GM12878 (cell line): Measurements from ENCODE around the gene ZNF880. TPM values are rescaled to one million over a fixed set of nuclear protein-coding genes. Genes with fewer than 3 reads are reported as not detected.

Experiments
- ATAC-seq: fragments of 200-7000 bp; cut with Tn5 transposase; 3 replicates; pipeline ENCODE4 v1.9.1; 2020; ENCODE audit warnings: mild to moderate bottlenecking, moderate library complexity
- BruUV-seq: library from RNA; stranded (reverse); fragments of 400-500 nt; replicated peaks from 2 replicates; lab custom pipeline; 2021; lab: Mats Ljungman, UMichigan
- CTCF ChIA-PET: fragments of 300-600 bp; sonication (Branson Sonifier 250); formaldehyde crosslinking; extraction: SDS; loops from one replicate; lab custom pipeline; 2021; ENCODE audit warnings: inconsistent platforms; lab: Yijun Ruan, JAX
- POLR2A ChIA-PET: fragments of 350-600 bp; formaldehyde crosslinking; extraction: SDS; loops from one replicate; lab custom pipeline; 2021; ENCODE audit warnings: inconsistent platforms; lab: Charles Lee
- RAD21 ChIA-PET: fragments of 300-600 bp; sonication (Branson Sonifier 250); formaldehyde crosslinking; loops from one replicate; lab custom pipeline; 2023; ENCODE audit warnings: antibody characterized with exemption; ENCODE audit not compliant: unreplicated experiment; lab: Charles Lee
- SMC1A ChIA-PET: fragments of 300-600 bp; sonication (Branson Sonifier 250); formaldehyde crosslinking; loops from one replicate; lab custom pipeline; 2023; ENCODE audit not compliant: unreplicated experiment, uncharacterized antibody; lab: Charles Lee
- DNase-seq: peaks from one replicate; pipeline ENCODE4 v3.0.0-alpha.2; 2011; ENCODE audit warnings: low read depth, low spot score
- FAIRE-seq: peaks from 3 replicates; lab custom pipeline; 2011; peaks lifted over from hg19 to GRCh38; lab: Jason Lieb, UNC
- H2AFZ ChIP-seq: 2 replicates; pipeline ENCODE4 v1.6.0; 2011; ENCODE audit warnings: low read depth, low read length, control low read depth; ENCODE audit not compliant: control insufficient read depth
- H3K27ac ChIP-seq: 2 replicates; pipeline ENCODE4 v1.5.1; 2011; ENCODE audit warnings: control low read depth; ENCODE audit not compliant: control insufficient read depth, insufficient read depth
- H3K27me3 ChIP-seq, 2 experiments: replicated peaks in 1 of 2; 2 replicates each; pipeline versions ENCODE4 v1.6.0 to v1.6.1; 2011; ENCODE audit warnings: low read length in 1 of 2; ENCODE audit not compliant: control insufficient read depth in 2 of 2, insufficient read depth in 2 of 2
- H3K36me3 ChIP-seq, 2 experiments: 2 replicates each; pipeline ENCODE4 v1.5.1; 2011; ENCODE audit warnings: low read length in 1 of 2; ENCODE audit not compliant: control insufficient read depth in 2 of 2, insufficient read depth in 2 of 2
- H3K4me1 ChIP-seq: 2 replicates; pipeline ENCODE4 v1.6.1; 2011; ENCODE audit warnings: mild to moderate bottlenecking, low read length, moderate library complexity, mixed read lengths; ENCODE audit not compliant: control insufficient read depth, insufficient read depth
- H3K4me2 ChIP-seq: 2 replicates; pipeline ENCODE4 v1.6.0; 2011; ENCODE audit warnings: control low read depth; ENCODE audit not compliant: control insufficient read depth, insufficient read depth
- H3K4me3 ChIP-seq: fragments of 200-600 bp; sonication (generic); 2 replicates; pipeline ENCODE4 v1.5.1; 2016
- H3K79me2 ChIP-seq: 2 replicates; pipeline ENCODE4 v1.6.0; 2011; ENCODE audit warnings: low read length; ENCODE audit not compliant: control insufficient read depth, insufficient read depth
- H3K9ac ChIP-seq: 2 replicates; pipeline ENCODE4 v1.8.0; 2011; ENCODE audit warnings: low read length, control low read depth, mixed read lengths; ENCODE audit not compliant: control insufficient read depth, insufficient read depth
- H3K9me3 ChIP-seq: replicated peaks from 3 replicates; pipeline ENCODE4 v1.5.1; 2011; ENCODE audit warnings: mild to moderate bottlenecking, low read length; ENCODE audit not compliant: control insufficient read depth, insufficient read depth
- H4K20me1 ChIP-seq: 2 replicates; pipeline ENCODE4 v1.6.0; 2011; ENCODE audit not compliant: control insufficient read depth, insufficient read depth
- BCL11A ChIP-seq: IDR thresholded peaks from 2 replicates; pipeline ENCODE4 v1.6.1; 2011; ENCODE audit warnings: low read depth, low read length
- BCLAF1 ChIP-seq: fragments of 450-650 bp; IDR thresholded peaks from 2 replicates; pipeline ENCODE4 v1.6.1; 2017; ENCODE audit warnings: antibody characterized with exemption, mild to moderate bottlenecking, moderate library complexity
- EGR1 ChIP-seq, 2 experiments: IDR thresholded peaks; 1 replicate in 1 of 2; 2 replicates in 1 of 2; pipeline ENCODE4 v1.6.1; 2011 to 2012; ENCODE audit warnings: low read depth in 2 of 2, low read length in 2 of 2, borderline replicate concordance in 1 of 2, mild to moderate bottlenecking in 1 of 2, moderate library complexity in 1 of 2
- GABPA ChIP-seq: IDR thresholded peaks from 2 replicates; pipeline ENCODE4 v1.6.1; 2014; ENCODE audit warnings: antibody characterized with exemption, low read depth, mild to moderate bottlenecking, inconsistent platforms
- JUND ChIP-seq: IDR thresholded peaks from 2 replicates; pipeline ENCODE4 v1.6.1; 2012; ENCODE audit warnings: low read depth, mild to moderate bottlenecking, low read length, improper control_type of control experiment, moderate library complexity
- MTA3 ChIP-seq: IDR thresholded peaks from 2 replicates; pipeline ENCODE4 v1.6.1; 2012; ENCODE audit warnings: low read length, inconsistent platforms, borderline replicate concordance
- NFXL1 ChIP-seq: fragments of 450-650 bp; IDR thresholded peaks from 2 replicates; pipeline ENCODE4 v1.6.1; 2017; ENCODE audit warnings: antibody characterized with exemption, mild to moderate bottlenecking, borderline replicate concordance
- NFYB ChIP-seq: IDR thresholded peaks from 2 replicates; pipeline ENCODE4 v1.6.1; 2011; ENCODE audit warnings: low read depth, mild to moderate bottlenecking, low read length, improper control_type of control experiment, moderate library complexity; ENCODE audit not compliant: insufficient read depth
- PKNOX1 ChIP-seq: fragments of 450-650 bp; IDR thresholded peaks from 2 replicates; pipeline ENCODE4 v1.6.1; 2016; ENCODE audit warnings: mild to moderate bottlenecking
- RFX5 ChIP-seq: IDR thresholded peaks from 2 replicates; pipeline ENCODE4 v1.6.1; 2011; ENCODE audit warnings: low read depth, low read length, improper control_type of control experiment
- SKIL ChIP-seq: fragments of 450-650 bp; IDR thresholded peaks from 2 replicates; pipeline ENCODE4 v1.6.1; 2017; ENCODE audit warnings: mild to moderate bottlenecking, low read depth, inconsistent platforms; ENCODE audit not compliant: poor library complexity, severe bottlenecking
- SMAD1 ChIP-seq: fragments of 450-650 bp; IDR thresholded peaks from 2 replicates; pipeline ENCODE4 v1.6.1; 2018; ENCODE audit warnings: mild to moderate bottlenecking, low read depth; ENCODE audit not compliant: partially characterized antibody
- SMARCA5 ChIP-seq: fragments of 450-650 bp; IDR thresholded peaks from 2 replicates; pipeline ENCODE4 v1.6.1; 2017; ENCODE audit warnings: mild to moderate bottlenecking
- SPI1 ChIP-seq: IDR thresholded peaks from 2 replicates; pipeline ENCODE4 v1.6.1; 2011; ENCODE audit warnings: low read depth, mild to moderate bottlenecking, low read length, moderate library complexity, borderline replicate concordance; ENCODE audit not compliant: insufficient read depth
- YY1 ChIP-seq: IDR thresholded peaks from 2 replicates; pipeline ENCODE4 v1.6.1; 2011; ENCODE audit warnings: low read depth, mild to moderate bottlenecking, low read length
- ZSCAN29 ChIP-seq: fragments of 450-650 bp; IDR thresholded peaks from 2 replicates; pipeline ENCODE4 v1.6.1; 2017; ENCODE audit warnings: mild to moderate bottlenecking, moderate library complexity
- WGBS: methylation state at CpG from one replicate; pipeline ENCODE4 v1.1.6; 2016; ENCODE audit warnings: low lambda C conversion rate; ENCODE audit not compliant: insufficient replicate concordance, insufficient coverage; ENCODE audit errors: missing lambda C conversion rate; 5-methylcytosine and 5-hydroxymethylcytosine counted together
- in situ Hi-C: fragments of 300-500 bp; cut with MboI; formaldehyde crosslinking; loops from 9 replicates; pipeline ENCODE4 v1.14.3; 2018; ENCODE audit warnings: mixed read lengths
- intact Hi-C: fragments of 100-400 bp; cut with micrococcal nuclease; formaldehyde crosslinking; loops from one replicate; pipeline ENCODE4 v1.14.2; 2022; ENCODE audit not compliant: unreplicated experiment
- polyA plus RNA-seq, 11 experiments: library from polyadenylated mRNA; depleted of rRNA in 4 of 11; unstranded in 6 of 11; stranded (reverse) in 5 of 11; fragments of >200 nt; fragmentation: Nextera tagmentation in 4 of 11; fragmentation: Illumina TruSeq in 1 of 11; extraction: Ambion mirVana in 4 of 11; extraction: Trizol in 1 of 11; gene quantifications; 1 replicate in 1 of 11; 2 replicates in 10 of 11; pipeline versions ENCODE4 v1.2.1 to v1.2.3, GENCODE V29; 2011 to 2016; ENCODE audit warnings: inconsistent platforms in 2 of 11, missing spikeins in 2 of 11, low read depth in 1 of 11
- total RNA-seq, 4 experiments: library from RNA; depleted of rRNA in 3 of 4; stranded (reverse); fragments of >200 nt in 3 of 4; fragmentation: Illumina TruSeq in 1 of 4; extraction: Trizol in 1 of 4; gene quantifications; 2 replicates each; pipeline versions ENCODE4 v1.2.1 to v1.2.3, GENCODE V29; 2013 to 2021

Gene ZNF880
- total and polyA plus RNA-seq, 10 of the 15 experiments (the other 5 are each of a cell fraction or from before 2014, with no cell fraction given): 14.4 to 45.2 (median 21.9) TPM

GRCh38 chr19:52345162-52345561 is 24.6 kb upstream of the ZNF880 start:
- ChIA-PET POLR2A (no interaction called here), CTCF (interaction anchor here (0.6 to 1.5 kb wide), 2 partner anchors 280 to 401 kb away, joined by 3 to 4 read pairs; no protein-coding TSS in a partner anchor), RAD21 (no interaction called here), SMC1A (interaction anchor here (1.6 kb wide), 1 partner anchor 402 kb away, joined by 4 read pairs; no protein-coding TSS in a partner anchor)
- 55% methylated on average over 6 of the region's 6 CpGs for WGBS
- Histone ChIP-seq H3K4me2 (no peak overlapping the region), H3K27me3 (no peaks in the 10 kb centered on the region), H4K20me1 (no peaks in the 10 kb centered on the region), H3K4me3 (no peak overlapping the region), H3K36me3 (no peaks in the 10 kb centered on the region), H3K9me3 (peaks cover 1% of the 10 kb centered on the region; the same call in 2 of the 3 replicates), H3K79me2 (no peaks in the 10 kb centered on the region), H2AFZ (no peak overlapping the region), H3K4me1 (no peaks in the 10 kb centered on the region), H3K27ac (no peak overlapping the region), H3K9ac (no peak overlapping the region)
- ATAC-seq: no peak
- intact Hi-C loops: loop anchor here (10.0 kb wide), 1 partner anchor 400 kb away; no protein-coding TSS in a partner anchor
- no peak for TF ChIP-seq SKIL
- TF ChIP-seq PKNOX1: no peak
- no peak for TF ChIP-seq SPI1
- TF ChIP-seq EGR1 (IDR thresholded peaks at IDR 0.05; ENCODE audit: borderline replicate concordance in 1 of 2, low read depth in 2 of 2, low read length in 2 of 2): no peak
- TF ChIP-seq BCL11A: no peak
- TF ChIP-seq RFX5: no peak
- no peak for TF ChIP-seq NFXL1
- TF ChIP-seq ZSCAN29: no peak
- no peak for TF ChIP-seq SMAD1
- TF ChIP-seq SMARCA5: no peak
- no peak for TF ChIP-seq JUND
- TF ChIP-seq BCLAF1: no peak
- no peak for TF ChIP-seq MTA3
- no peak for TF ChIP-seq YY1
- no peak for TF ChIP-seq GABPA
- TF ChIP-seq NFYB: no peak
- in situ Hi-C loops: no loop called here
- no TSS peak for BruUV-seq
- no peak for FAIRE-seq
- no peak for DNase-seq
